ENCODE results near the gene CTRB1. TPM values are rescaled to one million over a fixed set of nuclear protein-coding genes. Genes with fewer than 3 reads are reported as not detected.

Gene CTRB1
- total and polyA plus RNA-seq, 2 of the 13 experiments (the other 11 are each of a cell fraction or from before 2014, with no cell fraction given), result not detected

GRCh38 chr16:75226550-75227360, 8.0 kb downstream of the CTRB1 start (continued):
- TF ChIP-seq SCMH1 (CRISPR knock-in tag; IDR thresholded peaks at IDR 0.05; ENCODE audit: borderline replicate concordance) (no peak), ZNF383 (CRISPR knock-in tag; IDR thresholded peaks at IDR 0.05; ENCODE audit: borderline replicate concordance) (no peak), ZFAT (CRISPR knock-in tag; conservative IDR thresholded peaks at IDR 0.05) (no peak), SYNCRIP (IDR thresholded peaks at IDR 0.05; ENCODE audit: insufficient read depth, low read depth, low read length) (no peak), ZNF335 (CRISPR knock-in tag; IDR thresholded peaks at IDR 0.05) (no peak), ZSCAN21 (CRISPR knock-in tag; IDR thresholded peaks at IDR 0.05; ENCODE audit: borderline replicate concordance) (no peak), EP300 (IDR thresholded peaks at IDR 0.05; ENCODE audit: low read depth in 2 of 2, low read length in 2 of 2) (no peak), EP300 (CRISPR knock-in tag; IDR thresholded peaks at IDR 0.05; ENCODE audit: borderline replicate concordance) (no peak), KMT2A (CRISPR knock-in tag; IDR thresholded peaks at IDR 0.05) (0 out of 2 replicates have a peak, but pooled peaks have one; percentile 6), ATM (IDR thresholded peaks at IDR 0.05; ENCODE audit: borderline replicate concordance) (no peak), ZNF256 (CRISPR knock-in tag; conservative IDR thresholded peaks at IDR 0.05) (no peak), HNF4A (CRISPR knock-in tag; IDR thresholded peaks at IDR 0.05) (no peak), RORA (CRISPR knock-in tag; IDR thresholded peaks at IDR 0.05) (no peak), ZNF512 (CRISPR knock-in tag; IDR thresholded peaks at IDR 0.05) (no peak), GATAD1 (CRISPR knock-in tag; IDR thresholded peaks at IDR 0.05) (0 out of 2 replicates have a peak, but pooled peaks have one; percentile 14), ZNF83 (CRISPR knock-in tag; IDR thresholded peaks at IDR 0.05; ENCODE audit: borderline replicate concordance) (no peak), ZSCAN30 (CRISPR knock-in tag; IDR thresholded peaks at IDR 0.05) (no peak), SP1 (IDR thresholded peaks at IDR 0.05) (no peak), SP1 (CRISPR knock-in tag; IDR thresholded peaks at IDR 0.05) (no peak)
- TF ChIP-seq, protein P1, sequence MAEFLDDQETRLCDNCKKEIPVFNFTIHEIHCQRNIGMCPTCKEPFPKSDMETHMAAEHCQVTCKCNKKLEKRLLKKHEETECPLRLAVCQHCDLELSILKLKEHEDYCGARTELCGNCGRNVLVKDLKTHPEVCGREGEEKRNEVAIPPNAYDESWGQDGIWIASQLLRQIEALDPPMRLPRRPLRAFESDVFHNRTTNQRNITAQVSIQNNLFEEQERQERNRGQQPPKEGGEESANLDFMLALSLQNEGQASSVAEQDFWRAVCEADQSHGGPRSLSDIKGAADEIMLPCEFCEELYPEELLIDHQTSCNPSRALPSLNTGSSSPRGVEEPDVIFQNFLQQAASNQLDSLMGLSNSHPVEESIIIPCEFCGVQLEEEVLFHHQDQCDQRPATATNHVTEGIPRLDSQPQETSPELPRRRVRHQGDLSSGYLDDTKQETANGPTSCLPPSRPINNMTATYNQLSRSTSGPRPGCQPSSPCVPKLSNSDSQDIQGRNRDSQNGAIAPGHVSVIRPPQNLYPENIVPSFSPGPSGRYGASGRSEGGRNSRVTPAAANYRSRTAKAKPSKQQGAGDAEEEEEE (CRISPR knock-in tag; IDR thresholded peaks at IDR 0.05; ENCODE audit: borderline replicate concordance), result no peak
- TF ChIP-seq, protein P2, sequence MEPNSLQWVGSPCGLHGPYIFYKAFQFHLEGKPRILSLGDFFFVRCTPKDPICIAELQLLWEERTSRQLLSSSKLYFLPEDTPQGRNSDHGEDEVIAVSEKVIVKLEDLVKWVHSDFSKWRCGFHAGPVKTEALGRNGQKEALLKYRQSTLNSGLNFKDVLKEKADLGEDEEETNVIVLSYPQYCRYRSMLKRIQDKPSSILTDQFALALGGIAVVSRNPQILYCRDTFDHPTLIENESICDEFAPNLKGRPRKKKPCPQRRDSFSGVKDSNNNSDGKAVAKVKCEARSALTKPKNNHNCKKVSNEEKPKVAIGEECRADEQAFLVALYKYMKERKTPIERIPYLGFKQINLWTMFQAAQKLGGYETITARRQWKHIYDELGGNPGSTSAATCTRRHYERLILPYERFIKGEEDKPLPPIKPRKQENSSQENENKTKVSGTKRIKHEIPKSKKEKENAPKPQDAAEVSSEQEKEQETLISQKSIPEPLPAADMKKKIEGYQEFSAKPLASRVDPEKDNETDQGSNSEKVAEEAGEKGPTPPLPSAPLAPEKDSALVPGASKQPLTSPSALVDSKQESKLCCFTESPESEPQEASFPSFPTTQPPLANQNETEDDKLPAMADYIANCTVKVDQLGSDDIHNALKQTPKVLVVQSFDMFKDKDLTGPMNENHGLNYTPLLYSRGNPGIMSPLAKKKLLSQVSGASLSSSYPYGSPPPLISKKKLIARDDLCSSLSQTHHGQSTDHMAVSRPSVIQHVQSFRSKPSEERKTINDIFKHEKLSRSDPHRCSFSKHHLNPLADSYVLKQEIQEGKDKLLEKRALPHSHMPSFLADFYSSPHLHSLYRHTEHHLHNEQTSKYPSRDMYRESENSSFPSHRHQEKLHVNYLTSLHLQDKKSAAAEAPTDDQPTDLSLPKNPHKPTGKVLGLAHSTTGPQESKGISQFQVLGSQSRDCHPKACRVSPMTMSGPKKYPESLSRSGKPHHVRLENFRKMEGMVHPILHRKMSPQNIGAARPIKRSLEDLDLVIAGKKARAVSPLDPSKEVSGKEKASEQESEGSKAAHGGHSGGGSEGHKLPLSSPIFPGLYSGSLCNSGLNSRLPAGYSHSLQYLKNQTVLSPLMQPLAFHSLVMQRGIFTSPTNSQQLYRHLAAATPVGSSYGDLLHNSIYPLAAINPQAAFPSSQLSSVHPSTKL (CRISPR knock-in tag; IDR thresholded peaks at IDR 0.05), result no peak
